HepG2 (cell line): ENCODE data around the gene TTC24. TPM values are rescaled to one million over a fixed set of nuclear protein-coding genes. Genes with fewer than 3 reads are reported as not detected.

Experiments
- ATAC-seq: fragments of 200-7000 bp; cut with Tn5 transposase; 3 replicates; pipeline ENCODE4 v1.9.1; 2020; ENCODE audit warnings: mild to moderate bottlenecking, moderate library complexity
- BruUV-seq: library from RNA; stranded (reverse); fragments of 400-500 nt; replicated peaks from 2 replicates; lab custom pipeline; 2021; lab: Mats Ljungman, UMichigan
- CTCF ChIA-PET: fragments of 300-600 bp; formaldehyde crosslinking; extraction: SDS; loops from one replicate; lab custom pipeline; 2021; ENCODE audit warnings: low total read pairs, inconsistent platforms, low intra/inter-chr PET ratio; lab: Yijun Ruan, JAX
- POLR2A ChIA-PET: fragments of 350-600 bp; sonication (Branson Sonifier 250); formaldehyde crosslinking; loops from one replicate; lab custom pipeline; 2020; ENCODE audit warnings: antibody characterized with exemption, inconsistent platforms; lab: Yijun Ruan, JAX
- DNase-seq: peaks from one replicate; pipeline ENCODE4 v3.0.0-alpha.2; 2015; ENCODE audit warnings: low spot score
- FAIRE-seq: peaks from 3 replicates; lab custom pipeline; 2011; peaks lifted over from hg19 to GRCh38; lab: Jason Lieb, UNC
- H2AFZ ChIP-seq: one replicate; pipeline ENCODE4 v1.6.1; 2011; ENCODE audit warnings: low read length, inconsistent platforms
- H3K27ac ChIP-seq: fragments of 300-600 bp; 3 replicates; pipeline ENCODE4 v1.8.0; 2011; ENCODE audit warnings: mixed run types, mild to moderate bottlenecking, mixed read lengths, low read length, inconsistent platforms; ENCODE audit not compliant: insufficient read depth; ENCODE audit errors: extremely low read length
- H3K27me3 ChIP-seq, 2 experiments: fragments of 200-600 bp in 1 of 2; 2 replicates in 1 of 2; 3 replicates in 1 of 2; pipeline versions ENCODE4 v1.6.0 to v1.8.0; 2011; ENCODE audit warnings: low read length in 2 of 2, mild to moderate bottlenecking in 2 of 2, moderate library complexity in 2 of 2, inconsistent platforms in 1 of 2; ENCODE audit not compliant: insufficient read depth in 2 of 2, control insufficient read depth in 1 of 2
- H3K36me3 ChIP-seq, 2 experiments: fragments of 200-600 bp in 1 of 2; replicated peaks in 1 of 2; 2 replicates in 1 of 2; 3 replicates in 1 of 2; pipeline versions ENCODE4 v1.5.1 to v1.8.0; 2011; ENCODE audit warnings: low read length in 2 of 2, inconsistent platforms in 1 of 2; ENCODE audit not compliant: insufficient read depth in 2 of 2, control insufficient read depth in 1 of 2
- H3K4me1 ChIP-seq: 2 replicates; pipeline ENCODE4 v1.5.1; 2012; ENCODE audit warnings: low read length, inconsistent platforms; ENCODE audit not compliant: insufficient read depth
- H3K4me2 ChIP-seq: 2 replicates; pipeline ENCODE4 v1.6.0; 2011; ENCODE audit warnings: low read depth, low read length, inconsistent platforms
- H3K4me3 ChIP-seq, 3 experiments: fragments of 200-600 bp in 1 of 3; sonication (generic), shearing (Covaris generic) in 1 of 3; replicated peaks in 1 of 3; 2 replicates each; pipeline ENCODE4 v1.5.1; 2011 to 2016; ENCODE audit warnings: low read length in 3 of 3, inconsistent platforms in 2 of 3, low read depth in 2 of 3, mild to moderate bottlenecking in 2 of 3, control low read depth in 1 of 3, mixed read lengths in 1 of 3; ENCODE audit not compliant: insufficient read depth in 1 of 3
- H3K79me2 ChIP-seq: one replicate; pipeline ENCODE4 v1.6.1; 2011; ENCODE audit warnings: low read length, inconsistent platforms; ENCODE audit not compliant: insufficient read depth
- H3K9ac ChIP-seq: 2 replicates; pipeline ENCODE4 v1.6.0; 2011; ENCODE audit warnings: mild to moderate bottlenecking, low read depth, low read length, inconsistent platforms; ENCODE audit not compliant: insufficient read depth
- H3K9me3 ChIP-seq: 2 replicates; pipeline ENCODE4 v1.5.1; 2012; ENCODE audit warnings: mild to moderate bottlenecking, low read length
- H4K20me1 ChIP-seq: 2 replicates; pipeline ENCODE4 v1.6.0; 2011; ENCODE audit warnings: inconsistent platforms, mild to moderate bottlenecking, low read length, moderate library complexity; ENCODE audit not compliant: insufficient read depth
- ARNT2 ChIP-seq: sonication (generic); formaldehyde crosslinking; IDR thresholded peaks from 2 replicates; pipeline ENCODE4 v1.8.0; 2022; ENCODE audit warnings: mild to moderate bottlenecking, low read depth, missing genetic modification reagents, moderate library complexity
- CBX1 ChIP-seq: IDR thresholded peaks from one replicate; pipeline ENCODE4 v1.6.1; 2016; ENCODE audit warnings: antibody characterized with exemption, low read depth
- KLF12 ChIP-seq: sonication (generic); formaldehyde crosslinking; IDR thresholded peaks from 2 replicates; pipeline ENCODE4 v1.4.0; 2020; ENCODE audit warnings: missing genetic modification reagents, borderline replicate concordance
- MXD3 ChIP-seq: IDR thresholded peaks from 2 replicates; pipeline ENCODE4 v1.6.1; 2016; ENCODE audit warnings: mild to moderate bottlenecking, missing biosample characterization, missing genetic modification reagents
- STAG1 ChIP-seq: sonication (generic); formaldehyde crosslinking; IDR thresholded peaks from 2 replicates; pipeline ENCODE4 v1.4.0; 2020; ENCODE audit warnings: missing genetic modification reagents
- ZBTB7A ChIP-seq: sonication (generic); formaldehyde crosslinking; IDR thresholded peaks from 2 replicates; pipeline ENCODE4 v1.8.0; 2022; ENCODE audit warnings: mild to moderate bottlenecking, missing genetic modification reagents
- ZNF430 ChIP-seq: sonication (generic); formaldehyde crosslinking; IDR thresholded peaks from 2 replicates; pipeline ENCODE4 v1.9.0; 2021; ENCODE audit warnings: mild to moderate bottlenecking, missing genetic modification reagents
- ZNF543 ChIP-seq: sonication (generic); formaldehyde crosslinking; IDR thresholded peaks from 2 replicates; pipeline ENCODE4 v1.4.0; 2020; ENCODE audit warnings: mild to moderate bottlenecking, missing genetic modification reagents
- WGBS: methylation state at CpG from one replicate; pipeline ENCODE4 v1.1.6; 2017; ENCODE audit warnings: low lambda C conversion rate; 5-methylcytosine and 5-hydroxymethylcytosine counted together
- in situ Hi-C: cut with HindIII; loops from 2 replicates; pipeline ENCODE4 v1.10.0; 2017; ENCODE audit warnings: low pct_unique_long_range_greater_than_20kb; ENCODE audit not compliant: extremely low pct_ligation_motif_present
- intact Hi-C: fragments of 100-400 bp; cut with micrococcal nuclease; formaldehyde crosslinking; loops from one replicate; pipeline ENCODE4 v1.10.0; 2022; ENCODE audit not compliant: unreplicated experiment
- polyA plus RNA-seq, 8 experiments: library from polyadenylated mRNA; depleted of rRNA in 3 of 8; stranded (reverse) in 7 of 8; unstranded in 1 of 8; fragments of >200 nt; fragmentation: Illumina TruSeq in 4 of 8; extraction: Trizol in 4 of 8; gene quantifications; 2 replicates each; pipeline versions ENCODE4 v1.2.1 to v1.2.3, GENCODE V29; 2011 to 2016; ENCODE audit warnings: low read depth in 4 of 8, missing spikeins in 1 of 8, mixed read lengths in 1 of 8; ENCODE audit not compliant: insufficient read depth in 1 of 8
- total RNA-seq, 5 experiments: library from RNA; depleted of rRNA; stranded (reverse); fragments of >200 nt; fragmentation: Illumina TruSeq; extraction: Trizol; gene quantifications; 2 replicates each; pipeline ENCODE4 v1.2.3, GENCODE V29; 2016; ENCODE audit warnings: low read depth in 1 of 5
- TF ChIP-seq, protein P1 (sequence below): sonication (generic); formaldehyde crosslinking; IDR thresholded peaks from 2 replicates; pipeline ENCODE4 v1.5.0; 2020; ENCODE audit warnings: missing genetic modification reagents
- TF ChIP-seq, protein P2 (sequence below): sonication (generic); formaldehyde crosslinking; conservative IDR thresholded peaks from 2 replicates; pipeline ENCODE4 v1.8.0; 2022; ENCODE audit warnings: missing genetic modification reagents

The TTC24 gene
- total and polyA plus RNA-seq, 2 of the 13 experiments (the other 11 are each of a cell fraction or from before 2014, with no cell fraction given): 0.13 to 0.18 TPM

DNA sequence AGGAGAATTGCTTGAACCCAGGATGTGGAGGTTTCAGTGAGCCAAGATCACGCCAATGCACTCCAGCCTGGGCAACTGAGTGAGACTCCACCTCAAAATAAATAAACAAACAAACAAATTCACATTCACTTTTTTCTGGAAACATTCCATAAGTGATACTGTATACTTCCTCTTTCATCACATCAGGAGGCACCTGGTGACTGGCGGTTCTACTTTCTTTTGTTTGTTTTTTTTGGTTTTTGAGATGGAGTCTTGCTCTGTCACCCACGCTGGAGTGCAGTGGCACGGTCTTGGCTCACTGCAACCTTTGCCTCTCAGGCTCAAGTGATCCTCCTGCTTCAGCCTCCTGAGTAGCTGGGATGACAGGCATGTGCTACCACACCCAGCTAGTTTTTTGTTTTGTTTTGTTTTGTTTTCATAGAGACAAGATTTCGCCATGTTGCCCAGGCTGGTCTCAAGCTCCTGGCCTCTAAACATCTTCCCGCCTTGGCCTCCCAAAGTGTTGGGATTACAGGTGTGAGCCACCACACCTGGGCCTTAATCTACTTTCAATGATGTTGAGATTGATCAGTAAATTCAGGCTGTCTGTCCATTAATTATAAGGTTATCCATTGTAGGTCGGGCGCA is 50.4 kb downstream of the TTC24 start:
- ChIA-PET CTCF (no interaction called here), POLR2A (no interaction called here)
- TF ChIP-seq, protein P1, sequence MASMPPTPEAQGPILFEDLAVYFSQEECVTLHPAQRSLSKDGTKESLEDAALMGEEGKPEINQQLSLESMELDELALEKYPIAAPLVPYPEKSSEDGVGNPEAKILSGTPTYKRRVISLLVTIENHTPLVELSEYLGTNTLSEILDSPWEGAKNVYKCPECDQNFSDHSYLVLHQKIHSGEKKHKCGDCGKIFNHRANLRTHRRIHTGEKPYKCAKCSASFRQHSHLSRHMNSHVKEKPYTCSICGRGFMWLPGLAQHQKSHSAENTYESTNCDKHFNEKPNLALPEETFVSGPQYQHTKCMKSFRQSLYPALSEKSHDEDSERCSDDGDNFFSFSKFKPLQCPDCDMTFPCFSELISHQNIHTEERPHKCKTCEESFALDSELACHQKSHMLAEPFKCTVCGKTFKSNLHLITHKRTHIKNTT: no peak
- TF ChIP-seq ZBTB7A (no peak), ARNT2 (CRISPR knock-in tag) (no peak), MXD3 (CRISPR knock-in tag) (no peak), ZNF543 (CRISPR knock-in tag) (no peak), STAG1 (CRISPR knock-in tag) (no peak), KLF12 (CRISPR knock-in tag) (no peak), ZNF430 (CRISPR knock-in tag) (no peak), CBX1 (no peak)
- TF ChIP-seq, protein P2, sequence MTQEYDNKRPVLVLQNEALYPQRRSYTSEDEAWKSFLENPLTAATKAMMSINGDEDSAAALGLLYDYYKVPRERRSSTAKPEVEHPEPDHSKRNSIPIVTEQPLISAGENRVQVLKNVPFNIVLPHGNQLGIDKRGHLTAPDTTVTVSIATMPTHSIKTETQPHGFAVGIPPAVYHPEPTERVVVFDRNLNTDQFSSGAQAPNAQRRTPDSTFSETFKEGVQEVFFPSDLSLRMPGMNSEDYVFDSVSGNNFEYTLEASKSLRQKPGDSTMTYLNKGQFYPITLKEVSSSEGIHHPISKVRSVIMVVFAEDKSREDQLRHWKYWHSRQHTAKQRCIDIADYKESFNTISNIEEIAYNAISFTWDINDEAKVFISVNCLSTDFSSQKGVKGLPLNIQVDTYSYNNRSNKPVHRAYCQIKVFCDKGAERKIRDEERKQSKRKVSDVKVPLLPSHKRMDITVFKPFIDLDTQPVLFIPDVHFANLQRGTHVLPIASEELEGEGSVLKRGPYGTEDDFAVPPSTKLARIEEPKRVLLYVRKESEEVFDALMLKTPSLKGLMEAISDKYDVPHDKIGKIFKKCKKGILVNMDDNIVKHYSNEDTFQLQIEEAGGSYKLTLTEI (CRISPR knock-in tag): no peak
- Histone ChIP-seq H4K20me1 (no peaks in the 10 kb centered on the region), H3K4me2 (no peak overlapping the region), H3K36me3 (no peaks in the 10 kb centered on the region), H3K4me3 (no peak overlapping the region), H2AFZ (no peak overlapping the region), H3K79me2 (no peaks in the 10 kb centered on the region), H3K27ac (no peak overlapping the region), H3K9ac (no peak overlapping the region), H3K9me3 (no peaks in the 10 kb centered on the region), H3K4me1 (peaks cover 14% of the 10 kb centered on the region), H3K27me3 (peaks cover 3 to 44% of the 10 kb centered on the region in 2 experiments)
- BruUV-seq: no TSS peak
- ATAC-seq (no peak), FAIRE-seq (no peak), DNase-seq (no peak)
- WGBS: 37% methylated on average over 8 of the region's 8 CpGs
- in situ Hi-C loops: no loop called here
- intact Hi-C loops: no loop called here
